Pons (tissue), 1 donor: Measurements from ENCODE around the gene SLC25A12.
A peak's percentile ranks its signal among the peaks of the same experiment; 100 is the strongest.

Source experiments
- DNase-seq: peaks from one replicate; pipeline ENCODE4 v3.0.0-alpha.2; 2016; ENCODE audit warnings: low spot score

The SLC25A12 gene

GRCh38 chr2:171883275-171883893, 10.7 kb downstream of the SLC25A12 start:
- DNase-seq = no peak

- no peak for DNase-seq
These were observed 11.8 kb downstream of the SLC25A12 start for GRCh38 chr2:171882089-171882769.

DNA sequence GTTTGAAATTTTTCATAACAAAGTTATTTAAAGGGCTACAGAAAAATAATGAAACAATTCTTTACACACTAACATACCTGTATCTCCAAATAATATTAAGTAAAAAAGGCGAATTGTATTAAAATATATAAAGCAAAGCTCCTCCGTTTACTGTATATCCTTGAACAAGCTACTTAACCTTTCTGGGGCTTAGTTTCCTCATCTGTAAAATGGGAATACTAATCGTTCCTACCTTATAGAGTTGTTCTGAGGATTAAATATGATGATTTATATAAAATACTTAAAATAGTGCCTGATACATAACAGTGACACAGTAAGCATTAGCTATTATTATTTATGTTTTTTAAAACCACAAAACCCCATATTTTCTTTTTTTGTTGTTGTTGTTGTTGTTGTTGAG, 13.3 kb downstream of the SLC25A12 start:
- no peak for DNase-seq

DNA sequence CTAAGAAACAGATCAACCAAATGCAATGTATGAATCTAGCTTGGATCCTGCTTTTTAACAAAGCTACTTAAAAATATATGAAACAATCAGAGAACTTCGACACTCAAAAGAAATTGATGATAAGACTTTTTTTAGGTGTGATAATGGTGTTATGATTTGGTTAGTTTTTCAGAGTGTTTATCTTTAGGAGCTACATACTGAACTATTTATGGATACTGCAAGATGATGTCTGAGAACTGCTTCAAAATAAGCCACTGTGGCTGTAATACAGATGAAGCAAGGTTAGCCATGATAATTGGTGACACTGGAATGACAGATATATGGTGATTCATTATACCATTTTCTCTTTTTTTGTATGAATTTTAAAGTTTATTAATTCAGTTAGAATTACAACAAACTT, 14.2 kb downstream of the SLC25A12 start:
- no peak for DNase-seq

- DNase-seq = peak; percentile 23
These were observed 15.5 kb downstream of the SLC25A12 start for GRCh38 chr2:171878481-171878993.

DNA sequence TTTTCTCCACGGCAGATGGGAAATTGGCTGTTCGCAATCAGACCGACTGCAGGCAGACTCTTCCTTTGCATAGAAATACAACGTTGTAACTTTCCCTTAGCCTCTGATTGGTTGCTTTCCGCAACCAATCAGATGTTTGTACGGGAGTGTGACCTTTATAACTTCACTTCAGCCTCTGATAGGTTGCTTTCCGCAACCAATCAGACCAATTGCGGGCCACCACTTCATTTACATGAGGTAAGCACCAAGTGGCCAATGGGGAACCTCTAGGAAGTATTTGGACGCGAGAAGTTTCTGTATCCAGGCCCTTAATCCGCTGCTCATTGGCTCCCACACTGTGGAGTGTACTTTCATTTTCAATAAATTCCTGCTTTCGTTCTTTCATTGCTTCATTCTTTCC, 19.1 kb downstream of the SLC25A12 start:
- no peak for DNase-seq

- no peak for DNase-seq
These were observed 19.5 kb downstream of the SLC25A12 start for GRCh38 chr2:171874517-171874916.

DNA sequence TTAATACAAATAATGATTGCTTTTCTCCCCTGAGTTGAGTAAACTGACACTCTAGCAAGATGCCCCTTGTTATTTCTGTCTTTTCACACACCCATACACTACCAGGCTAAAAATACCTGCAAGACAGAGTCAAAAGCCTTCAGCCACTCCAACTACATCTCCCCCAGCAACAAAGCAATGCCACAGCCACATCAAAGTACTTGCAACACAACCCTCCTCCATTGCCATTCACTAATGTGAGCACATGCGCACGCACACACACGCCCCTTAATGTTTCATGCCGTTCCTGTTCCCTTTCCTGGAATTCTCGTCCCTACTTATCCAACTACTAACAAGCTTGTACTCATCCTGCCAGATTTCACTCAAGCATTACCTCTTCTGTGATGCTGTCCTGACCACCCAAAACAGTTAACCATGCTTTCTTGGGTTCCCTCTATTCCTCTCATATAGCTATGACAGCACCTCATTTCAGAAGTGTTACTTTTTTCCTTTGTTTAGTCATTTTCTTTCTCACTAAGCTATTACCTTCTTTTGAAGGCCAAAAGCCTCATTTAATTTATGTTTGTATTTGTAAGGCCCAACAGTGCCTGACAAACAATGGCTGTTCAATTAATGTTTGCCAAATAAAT, 29.6 kb downstream of the SLC25A12 start:
- no peak for DNase-seq

- no peak for DNase-seq
These were observed 31.5 kb downstream of the SLC25A12 start for GRCh38 chr2:171862501-171862900.

DNA sequence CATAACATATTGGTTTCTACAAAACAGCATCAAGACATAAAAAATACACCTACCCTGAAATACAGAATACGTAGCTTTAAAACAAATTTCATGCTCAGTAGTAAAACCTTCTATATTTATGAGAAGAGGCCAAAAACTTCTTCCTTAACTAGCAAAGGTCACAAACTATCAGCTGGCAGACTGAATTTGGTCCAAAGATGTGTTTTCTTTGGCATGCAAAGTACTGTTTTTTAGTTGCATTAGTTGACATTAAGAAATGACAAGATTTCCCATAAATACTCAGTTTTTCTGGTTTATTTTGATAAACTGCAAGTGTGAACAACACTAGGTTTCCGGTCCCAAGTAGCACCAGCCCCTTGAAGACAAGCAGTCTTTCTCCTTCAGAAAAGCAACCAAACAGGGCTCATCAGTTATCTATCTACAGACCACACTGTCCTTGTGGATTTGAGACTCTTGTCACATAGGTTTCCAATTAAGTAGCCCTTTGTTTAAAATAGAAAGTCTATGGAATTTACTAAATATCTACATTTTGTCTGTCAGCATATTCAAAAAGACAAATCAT, 35.6 kb downstream of the SLC25A12 start:
- DNase-seq = no peak

GRCh38 chr2:171855401-171855800, 38.6 kb downstream of the SLC25A12 start:
- no peak for DNase-seq

- DNase-seq = no peak
These were observed 41.6 kb downstream of the SLC25A12 start for GRCh38 chr2:171852366-171852888.

GRCh38 chr2:171847627-171848026, 46.4 kb downstream of the SLC25A12 start:
- peak; percentile 12 for DNase-seq

DNA sequence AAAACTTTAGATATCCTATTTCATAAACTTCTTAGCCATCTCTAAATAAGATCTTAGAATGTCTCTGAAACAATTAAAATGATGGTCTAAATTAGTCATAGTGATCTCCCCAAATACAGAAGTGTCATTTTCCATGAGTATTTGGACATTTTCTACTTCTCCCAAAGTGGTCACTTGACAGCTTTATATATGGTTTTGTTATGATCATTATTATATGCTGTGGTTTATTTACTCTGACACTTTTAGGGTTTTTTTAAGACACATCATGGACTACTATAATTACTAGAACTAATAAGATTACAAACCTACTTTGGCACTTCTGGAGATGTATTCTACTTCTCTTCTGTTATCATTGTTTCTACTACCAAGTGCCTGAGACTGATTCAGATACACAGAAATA, 47.1 kb downstream of the SLC25A12 start:
- DNase-seq = no peak

GRCh38 chr2:171841996-171842395, 52.0 kb downstream of the SLC25A12 start:
- no peak for DNase-seq

- no peak for DNase-seq
These were observed 56.3 kb downstream of the SLC25A12 start for GRCh38 chr2:171837736-171838135.

- DNase-seq = no peak
These were observed 57.7 kb downstream of the SLC25A12 start for GRCh38 chr2:171836146-171836910.

GRCh38 chr2:171835386-171835785, 58.7 kb downstream of the SLC25A12 start:
- no peak for DNase-seq

- no peak for DNase-seq
These were observed 59.8 kb downstream of the SLC25A12 start for GRCh38 chr2:171834286-171834685.

GRCh38 chr2:171832489-171832888, 61.6 kb downstream of the SLC25A12 start:
- DNase-seq = no peak

- DNase-seq = no peak
These were observed 64.0 kb downstream of the SLC25A12 start for GRCh38 chr2:171830039-171830438.

- no peak for DNase-seq
These were observed 70.0 kb downstream of the SLC25A12 start for GRCh38 chr2:171824086-171824485.
